ENCODE results near the gene METTL24. TPM values are rescaled to one million over a fixed set of nuclear protein-coding genes. Genes with fewer than 3 reads are reported as not detected.

The METTL24 gene
- total RNA-seq, 1 donor from 2014 or later = 0.67 TPM

DNA sequence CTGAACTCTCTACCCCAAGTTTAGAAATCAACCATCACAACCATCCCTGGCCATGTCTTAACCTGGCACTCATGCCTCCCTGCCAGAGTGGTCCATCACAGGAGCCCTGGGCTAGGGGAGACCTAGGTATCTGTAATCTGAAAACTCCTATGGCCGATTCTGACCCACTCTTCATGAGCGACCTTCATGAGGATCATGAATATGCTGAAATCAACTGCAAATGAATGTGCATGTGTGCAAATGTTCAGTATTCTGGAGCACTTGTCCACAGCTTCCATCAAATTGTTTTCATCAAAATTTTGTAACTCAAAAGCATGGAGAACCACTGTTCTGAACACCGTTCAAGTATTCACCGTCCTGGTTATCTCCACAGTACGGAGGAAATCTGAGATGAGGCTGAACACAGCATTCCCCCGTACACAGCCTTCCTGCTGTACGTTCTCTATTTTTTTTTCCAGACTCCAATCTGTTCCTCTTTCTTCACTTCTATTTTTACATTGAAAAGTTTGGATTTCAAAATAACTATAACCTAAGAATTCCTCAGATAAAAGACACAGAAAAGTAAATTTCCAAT lies 17.7 kb downstream of the METTL24 start:
- H3K4me1 Mint-ChIP-seq (ENCODE audit: low read depth) = peaks cover 8% of the 10 kb centered on the region
- H3K27ac Mint-ChIP-seq (ENCODE audit: unreplicated experiment) = no peak overlapping the region
- no peaks in the 10 kb centered on the region for H3K36me3 Mint-ChIP-seq (ENCODE audit: low read depth)
- TF ChIP-seq, protein P1, sequence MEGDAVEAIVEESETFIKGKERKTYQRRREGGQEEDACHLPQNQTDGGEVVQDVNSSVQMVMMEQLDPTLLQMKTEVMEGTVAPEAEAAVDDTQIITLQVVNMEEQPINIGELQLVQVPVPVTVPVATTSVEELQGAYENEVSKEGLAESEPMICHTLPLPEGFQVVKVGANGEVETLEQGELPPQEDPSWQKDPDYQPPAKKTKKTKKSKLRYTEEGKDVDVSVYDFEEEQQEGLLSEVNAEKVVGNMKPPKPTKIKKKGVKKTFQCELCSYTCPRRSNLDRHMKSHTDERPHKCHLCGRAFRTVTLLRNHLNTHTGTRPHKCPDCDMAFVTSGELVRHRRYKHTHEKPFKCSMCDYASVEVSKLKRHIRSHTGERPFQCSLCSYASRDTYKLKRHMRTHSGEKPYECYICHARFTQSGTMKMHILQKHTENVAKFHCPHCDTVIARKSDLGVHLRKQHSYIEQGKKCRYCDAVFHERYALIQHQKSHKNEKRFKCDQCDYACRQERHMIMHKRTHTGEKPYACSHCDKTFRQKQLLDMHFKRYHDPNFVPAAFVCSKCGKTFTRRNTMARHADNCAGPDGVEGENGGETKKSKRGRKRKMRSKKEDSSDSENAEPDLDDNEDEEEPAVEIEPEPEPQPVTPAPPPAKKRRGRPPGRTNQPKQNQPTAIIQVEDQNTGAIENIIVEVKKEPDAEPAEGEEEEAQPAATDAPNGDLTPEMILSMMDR (IDR thresholded peaks at IDR 0.05) = no peak
- H3K9me3 Mint-ChIP-seq (ENCODE audit: low read depth) = no peaks in the 10 kb centered on the region
- no peak for DNase-seq (ENCODE audit: low spot score)
- peaks cover 16% of the 10 kb centered on the region for H3K27me3 Mint-ChIP-seq (ENCODE audit: low read depth)
- no peak overlapping the region for H3K4me3 Mint-ChIP-seq (ENCODE audit: unreplicated experiment)

DNA sequence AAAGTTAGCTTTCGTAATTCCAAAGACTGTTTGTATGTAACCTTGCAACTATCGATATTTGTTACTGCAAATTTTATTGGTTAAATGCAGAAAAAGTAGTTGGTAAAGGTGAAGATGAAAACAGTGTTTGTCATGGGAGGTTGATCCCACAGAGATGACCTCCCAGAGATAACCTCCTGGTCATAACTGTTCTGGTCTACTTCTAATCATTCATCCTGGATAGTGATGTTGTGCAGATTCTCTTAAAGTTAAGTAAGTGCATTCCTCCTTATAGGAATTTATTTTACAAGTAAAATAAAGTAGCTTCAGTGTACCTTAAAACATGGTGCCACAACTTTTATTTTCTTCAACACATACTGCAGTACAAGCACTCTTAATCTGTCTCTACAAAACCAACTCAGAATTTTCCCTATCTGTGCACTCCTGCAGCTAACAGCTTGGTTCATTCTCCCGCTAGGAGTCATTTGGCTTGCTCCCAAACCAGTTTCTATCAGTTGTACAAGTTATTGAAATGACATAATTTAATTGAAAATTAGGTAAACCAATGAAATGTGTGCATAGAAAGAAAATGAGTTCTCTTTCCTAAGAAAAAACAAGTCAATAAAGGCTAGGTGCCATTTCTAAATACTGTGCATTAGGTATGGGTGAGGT lies 19.2 kb downstream of the METTL24 start:
- Mint-ChIP-seq H3K4me1 (ENCODE audit: low read depth) (peaks cover 14% of the 10 kb centered on the region), H3K27ac (ENCODE audit: unreplicated experiment) (no peak overlapping the region), H3K4me3 (ENCODE audit: unreplicated experiment) (no peak overlapping the region), H3K36me3 (ENCODE audit: low read depth) (no peaks in the 10 kb centered on the region), H3K9me3 (ENCODE audit: low read depth) (no peaks in the 10 kb centered on the region), H3K27me3 (ENCODE audit: low read depth) (peaks cover 15% of the 10 kb centered on the region)
- DNase-seq (ENCODE audit: low spot score) = no peak
- TF ChIP-seq, protein P1 (IDR thresholded peaks at IDR 0.05) = no peak

GRCh38 chr6:110337486-110337885 lies 20.7 kb downstream of the METTL24 start:
- TF ChIP-seq, protein P1 (IDR thresholded peaks at IDR 0.05) = no peak
- DNase-seq (ENCODE audit: low spot score) = no peak
- Mint-ChIP-seq H3K4me1 (ENCODE audit: low read depth) (peaks cover 14% of the 10 kb centered on the region), H3K27ac (ENCODE audit: unreplicated experiment) (no peak overlapping the region), H3K4me3 (ENCODE audit: unreplicated experiment) (no peak overlapping the region), H3K36me3 (ENCODE audit: low read depth) (no peaks in the 10 kb centered on the region), H3K27me3 (ENCODE audit: low read depth) (peaks cover 13% of the 10 kb centered on the region), H3K9me3 (ENCODE audit: low read depth) (no peaks in the 10 kb centered on the region)

DNA sequence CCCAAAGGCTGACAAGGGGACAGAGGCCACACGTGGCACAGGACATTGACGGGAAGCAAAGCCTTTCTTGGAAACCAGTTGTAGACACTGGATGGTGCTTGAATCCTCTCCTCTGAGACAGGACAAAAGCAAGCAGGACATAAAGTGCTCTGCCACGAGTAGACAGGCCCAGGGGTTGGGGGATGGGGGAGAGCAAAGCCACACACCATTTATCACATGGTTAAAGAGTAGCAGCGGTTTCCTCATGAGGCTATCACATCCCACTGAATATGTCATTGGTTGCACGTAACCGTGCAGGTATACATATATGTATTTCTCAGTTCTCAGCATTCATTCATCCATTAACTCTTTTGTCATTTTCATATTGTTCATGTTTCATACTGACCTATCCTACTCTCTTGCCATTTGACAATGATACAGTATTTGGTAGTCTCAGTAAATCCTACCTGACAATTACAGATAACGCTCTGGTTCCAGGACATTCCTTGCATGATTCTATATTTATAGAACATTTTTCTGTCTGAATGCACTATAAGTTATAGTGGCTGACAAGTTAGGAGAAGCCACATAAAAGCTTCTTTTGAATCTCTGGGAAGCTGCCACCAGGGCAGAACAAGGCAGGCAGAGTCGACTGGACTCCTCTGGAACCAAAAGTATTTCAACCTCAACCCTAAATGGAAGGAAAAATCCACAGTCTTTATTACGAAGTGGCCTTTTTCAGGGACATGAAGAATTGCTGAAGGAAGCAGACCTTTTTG lies 23.5 kb downstream of the METTL24 start:
- TF ChIP-seq, protein P1 (IDR thresholded peaks at IDR 0.05) = no peak
- no peaks in the 10 kb centered on the region for H3K9me3 Mint-ChIP-seq (ENCODE audit: low read depth)

DNA sequence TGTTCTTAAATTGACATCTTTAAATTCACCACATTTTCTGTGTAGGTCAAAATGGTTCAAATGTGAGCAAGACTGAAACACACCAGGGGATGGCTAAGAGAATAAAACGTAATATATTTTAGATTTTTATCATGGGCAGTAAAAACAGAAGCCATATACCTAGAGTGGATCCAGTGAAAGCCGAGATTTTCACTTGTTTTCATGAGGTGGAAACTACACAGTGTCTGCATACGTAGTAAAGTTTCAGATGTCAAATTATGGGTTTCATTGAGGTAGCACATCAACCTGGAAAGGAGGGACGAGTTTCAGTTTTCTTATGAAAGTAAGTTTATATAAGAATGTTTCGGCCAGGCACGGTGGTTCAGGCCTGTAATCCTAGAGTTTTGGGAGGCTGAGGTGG lies 25.9 kb downstream of the METTL24 start:
- no peaks in the 10 kb centered on the region for H3K36me3 Mint-ChIP-seq (ENCODE audit: low read depth)
- no peak overlapping the region for H3K4me3 Mint-ChIP-seq (ENCODE audit: unreplicated experiment)
- no peaks in the 10 kb centered on the region for H3K27me3 Mint-ChIP-seq (ENCODE audit: low read depth)
- H3K9me3 Mint-ChIP-seq (ENCODE audit: low read depth) = no peaks in the 10 kb centered on the region
- H3K4me1 Mint-ChIP-seq (ENCODE audit: low read depth) = peaks cover 48% of the 10 kb centered on the region
- H3K27ac Mint-ChIP-seq (ENCODE audit: unreplicated experiment) = no peak overlapping the region
- no peak for DNase-seq (ENCODE audit: low spot score)
- TF ChIP-seq, protein P1 (IDR thresholded peaks at IDR 0.05) = no peak

More for the DNA sequence above, 23.5 kb downstream of the METTL24 start:
- Mint-ChIP-seq H3K27ac (ENCODE audit: unreplicated experiment) (no peak overlapping the region), H3K4me3 (ENCODE audit: unreplicated experiment) (no peak overlapping the region), H3K36me3 (ENCODE audit: low read depth) (no peaks in the 10 kb centered on the region), H3K4me1 (ENCODE audit: low read depth) (peaks cover 29% of the 10 kb centered on the region), H3K27me3 (ENCODE audit: low read depth) (peaks cover 5% of the 10 kb centered on the region)
- DNase-seq (ENCODE audit: low spot score) = no peak

All from chondrocyte (in vitro differentiated cells).